A673 (cell line): Measurements from ENCODE around the gene SLC39A8. TPM values are rescaled to one million over a fixed set of nuclear protein-coding genes. Genes with fewer than 3 reads are reported as not detected.

Experiments used
- BruUV-seq: library from RNA; stranded (reverse); fragments of 400-500 nt; replicated peaks from 2 replicates; lab custom pipeline; 2021; lab: Mats Ljungman, UMichigan
- CTCF ChIA-PET: fragments of 300-600 bp; sonication (Branson Sonifier 250); formaldehyde crosslinking; loops from one replicate; lab custom pipeline; 2022; ENCODE audit warnings: antibody characterized with exemption; lab: Charles Lee
- POLR2A ChIA-PET: fragments of 300-600 bp; sonication (Branson Sonifier 250); formaldehyde crosslinking; loops from one replicate; lab custom pipeline; 2022; ENCODE audit warnings: antibody characterized with exemption; ENCODE audit not compliant: low non-redundant PET; lab: Charles Lee
- DNase-seq: peaks from one replicate; pipeline ENCODE4 v3.0.0-alpha.2; 2015; ENCODE audit warnings: low spot score
- H3K27ac ChIP-seq: fragments of 200-600 bp; sonication (generic); 2 replicates; pipeline ENCODE4 v1.5.1; 2016; ENCODE audit warnings: mixed run types, low read depth, mild to moderate bottlenecking, mixed read lengths, antibody characterized with exemption, low read length; ENCODE audit not compliant: poor library complexity, severe bottlenecking
- H3K27me3 ChIP-seq: fragments of 200-600 bp; sonication (generic); replicated peaks from 2 replicates; pipeline ENCODE4 v1.6.1; 2017; ENCODE audit warnings: mixed run types, low read depth, mild to moderate bottlenecking, mixed read lengths, antibody characterized with exemption, low read length; ENCODE audit not compliant: insufficient read depth, poor library complexity
- H3K36me3 ChIP-seq: fragments of 200-600 bp; sonication (generic); 2 replicates; pipeline ENCODE4 v1.6.1; 2016; ENCODE audit warnings: mixed run types, mild to moderate bottlenecking, mixed read lengths, antibody characterized with exemption, low read length; ENCODE audit not compliant: insufficient read depth, poor library complexity, severe bottlenecking
- H3K4me1 ChIP-seq: fragments of 200-600 bp; sonication (generic); 2 replicates; pipeline ENCODE4 v1.6.1; 2017; ENCODE audit warnings: mixed run types, mild to moderate bottlenecking, mixed read lengths, antibody characterized with exemption, low read length; ENCODE audit not compliant: insufficient read depth, poor library complexity, severe bottlenecking
- H3K4me3 ChIP-seq: fragments of 200-600 bp; sonication (generic); 2 replicates; pipeline ENCODE4 v1.5.1; 2016; ENCODE audit warnings: low read depth, mixed run types, mild to moderate bottlenecking, mixed read lengths, low read length; ENCODE audit not compliant: poor library complexity, severe bottlenecking
- H3K9me3 ChIP-seq: fragments of 200-600 bp; sonication (generic); 2 replicates; pipeline ENCODE4 v1.6.1; 2016; ENCODE audit warnings: mixed run types, low read depth, mild to moderate bottlenecking, mixed read lengths, antibody characterized with exemption, low read length; ENCODE audit not compliant: poor library complexity, severe bottlenecking
- EZH2 ChIP-seq: fragments of 200-600 bp; sonication (generic); IDR thresholded peaks from 2 replicates; pipeline ENCODE4 v1.6.1; 2017; ENCODE audit warnings: borderline replicate concordance, low read depth, mild to moderate bottlenecking, mixed read lengths, antibody characterized with exemption, low read length; ENCODE audit not compliant: poor library complexity, severe bottlenecking
- intact Hi-C: fragments of 100-400 bp; cut with micrococcal nuclease; formaldehyde crosslinking; loops from one replicate; pipeline ENCODE4 v1.10.0; 2022; ENCODE audit not compliant: unreplicated experiment
- total RNA-seq: library from RNA; stranded (reverse); gene quantifications from 2 replicates; pipeline ENCODE4 v1.2.3, GENCODE V29; 2021
- TF ChIP-seq, protein P1 (sequence below): fragments of 300-800, 200-600 bp; sonication (generic); conservative IDR thresholded peaks from 2 replicates; pipeline ENCODE4 v1.5.1; 2017; ENCODE audit warnings: low read depth, mild to moderate bottlenecking, antibody characterized with exemption, low read length, moderate library complexity, mixed read lengths

The SLC39A8 gene
- total RNA-seq, 1 experiment from 2014 or later = 12.3 TPM

DNA sequence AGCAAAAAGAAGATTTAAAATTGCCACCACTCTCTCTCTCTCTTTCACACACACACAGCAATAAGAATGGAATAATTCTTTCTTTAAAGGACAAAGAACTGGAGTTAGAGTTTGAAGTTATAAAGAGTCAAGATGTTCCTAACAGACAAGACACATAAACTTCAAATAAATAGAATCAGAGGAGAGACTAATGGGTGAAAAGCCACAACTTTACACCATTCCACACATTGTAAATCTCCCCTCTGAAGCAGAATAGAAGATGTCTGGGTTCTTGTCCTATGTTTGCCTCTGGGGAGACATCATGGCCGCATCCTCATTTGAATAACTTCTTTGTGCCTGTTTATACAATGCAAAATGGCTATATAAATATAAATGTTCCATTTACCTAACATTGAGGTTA lies 39.6 kb downstream of the SLC39A8 start:
- TF ChIP-seq EZH2 = no peak
- TF ChIP-seq, protein P1, sequence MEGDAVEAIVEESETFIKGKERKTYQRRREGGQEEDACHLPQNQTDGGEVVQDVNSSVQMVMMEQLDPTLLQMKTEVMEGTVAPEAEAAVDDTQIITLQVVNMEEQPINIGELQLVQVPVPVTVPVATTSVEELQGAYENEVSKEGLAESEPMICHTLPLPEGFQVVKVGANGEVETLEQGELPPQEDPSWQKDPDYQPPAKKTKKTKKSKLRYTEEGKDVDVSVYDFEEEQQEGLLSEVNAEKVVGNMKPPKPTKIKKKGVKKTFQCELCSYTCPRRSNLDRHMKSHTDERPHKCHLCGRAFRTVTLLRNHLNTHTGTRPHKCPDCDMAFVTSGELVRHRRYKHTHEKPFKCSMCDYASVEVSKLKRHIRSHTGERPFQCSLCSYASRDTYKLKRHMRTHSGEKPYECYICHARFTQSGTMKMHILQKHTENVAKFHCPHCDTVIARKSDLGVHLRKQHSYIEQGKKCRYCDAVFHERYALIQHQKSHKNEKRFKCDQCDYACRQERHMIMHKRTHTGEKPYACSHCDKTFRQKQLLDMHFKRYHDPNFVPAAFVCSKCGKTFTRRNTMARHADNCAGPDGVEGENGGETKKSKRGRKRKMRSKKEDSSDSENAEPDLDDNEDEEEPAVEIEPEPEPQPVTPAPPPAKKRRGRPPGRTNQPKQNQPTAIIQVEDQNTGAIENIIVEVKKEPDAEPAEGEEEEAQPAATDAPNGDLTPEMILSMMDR = no peak
- CTCF ChIA-PET = no interaction called here
- DNase-seq = no peak
- H3K4me1 ChIP-seq = peaks cover 9% of the 10 kb centered on the region
- H3K27me3 ChIP-seq = no peaks in the 10 kb centered on the region
- POLR2A ChIA-PET = no interaction called here
- no peaks in the 10 kb centered on the region for H3K36me3 ChIP-seq
- H3K4me3 ChIP-seq = no peak overlapping the region
- intact Hi-C loops = no loop called here
- H3K9me3 ChIP-seq = no peaks in the 10 kb centered on the region
- H3K27ac ChIP-seq = no peak overlapping the region
- BruUV-seq = no TSS peak

DNA sequence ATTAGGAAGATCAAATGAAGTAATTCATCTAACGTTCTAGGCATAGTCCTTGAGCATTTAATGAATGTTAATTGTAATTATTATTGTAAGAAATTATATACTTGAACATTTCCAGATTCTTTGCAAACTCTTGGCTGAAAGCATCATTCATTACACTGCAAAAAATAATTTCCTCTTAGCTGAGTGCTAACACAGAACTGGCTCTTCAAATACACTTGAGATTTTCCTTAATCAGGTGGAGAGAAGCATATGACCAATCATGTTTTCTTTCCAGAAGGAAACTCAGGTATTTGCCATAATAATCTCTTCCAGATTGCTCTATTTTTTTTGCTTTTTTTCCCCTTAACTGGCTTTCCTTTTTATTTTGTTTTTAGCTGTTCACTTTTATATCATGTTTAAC lies 42.5 kb downstream of the SLC39A8 start:
- Histone ChIP-seq H3K9me3 (no peaks in the 10 kb centered on the region), H3K27ac (no peak overlapping the region), H3K4me1 (no peaks in the 10 kb centered on the region), H3K36me3 (no peaks in the 10 kb centered on the region), H3K27me3 (no peaks in the 10 kb centered on the region), H3K4me3 (no peak overlapping the region)
- POLR2A ChIA-PET = no interaction called here
- no peak for TF ChIP-seq EZH2
- TF ChIP-seq, protein P1 = no peak
- DNase-seq = no peak
- CTCF ChIA-PET = no interaction called here
- intact Hi-C loops = no loop called here
- no TSS peak for BruUV-seq

DNA sequence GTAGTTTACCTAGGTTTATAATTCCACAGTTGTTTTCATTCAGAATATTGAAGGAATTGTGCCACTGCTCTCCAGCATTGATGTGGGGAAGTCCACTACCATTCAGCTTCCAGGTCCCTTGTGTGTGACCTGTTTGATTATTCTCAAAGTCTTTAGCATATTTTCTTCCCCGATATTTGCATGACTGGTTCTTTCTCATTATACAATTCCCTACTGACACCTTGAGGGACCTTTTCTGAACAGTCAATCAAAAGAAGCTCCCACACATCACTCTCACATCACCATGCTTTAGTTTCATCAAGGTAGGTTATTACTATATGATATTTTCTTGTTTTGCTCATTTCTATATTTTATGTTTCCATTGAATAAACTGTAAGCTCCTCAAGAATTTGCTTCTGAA lies 44.1 kb downstream of the SLC39A8 start:
- Histone ChIP-seq H3K36me3 (no peaks in the 10 kb centered on the region), H3K9me3 (no peaks in the 10 kb centered on the region), H3K4me3 (no peak overlapping the region), H3K27ac (no peak overlapping the region), H3K4me1 (no peaks in the 10 kb centered on the region), H3K27me3 (no peaks in the 10 kb centered on the region)
- intact Hi-C loops = no loop called here
- BruUV-seq = no TSS peak
- ChIA-PET POLR2A (no interaction called here), CTCF (no interaction called here)
- no peak for TF ChIP-seq EZH2
- TF ChIP-seq, protein P1 = no peak
- no peak for DNase-seq
